HepG2 (cell line): Measurements from ENCODE around the gene NDRG3. TPM values are rescaled to one million over a fixed set of nuclear protein-coding genes. Genes with fewer than 3 reads are reported as not detected.
A peak's percentile ranks its signal among the peaks of the same experiment; 100 is the strongest.

Experiments
- ATF1 ChIP-seq: IDR thresholded peaks from 2 replicates; pipeline ENCODE4 v1.6.1; 2016; ENCODE audit warnings: mild to moderate bottlenecking, control low read depth
- ELF1 ChIP-seq: sonication (generic); formaldehyde crosslinking; IDR thresholded peaks from 2 replicates; pipeline ENCODE4 v1.4.0; 2020; ENCODE audit warnings: missing genetic modification reagents
- HES4 ChIP-seq: sonication (generic); formaldehyde crosslinking; IDR thresholded peaks from 2 replicates; pipeline ENCODE4 v1.9.0; 2021; ENCODE audit warnings: mild to moderate bottlenecking, missing genetic modification reagents, borderline replicate concordance
- MBNL3 ChIP-seq: fragments of 250-450 bp; sonication (Bioruptor Pico); conservative IDR thresholded peaks from 2 replicates; pipeline ENCODE4 v1.8.0; 2022; ENCODE audit warnings: mild to moderate bottlenecking, inconsistent platforms
- MED13 ChIP-seq: sonication (generic); formaldehyde crosslinking; IDR thresholded peaks from 2 replicates; pipeline ENCODE4 v1.5.0; 2020; ENCODE audit warnings: missing genetic modification reagents
- NAIF1 ChIP-seq: sonication (generic); formaldehyde crosslinking; IDR thresholded peaks from 2 replicates; pipeline ENCODE4 v1.5.0; 2020; ENCODE audit warnings: mild to moderate bottlenecking, missing genetic modification reagents, borderline replicate concordance
- RARG ChIP-seq: sonication (generic); formaldehyde crosslinking; IDR thresholded peaks from 2 replicates; pipeline ENCODE4 v1.4.0; 2020; ENCODE audit warnings: low read depth, mild to moderate bottlenecking, missing genetic modification reagents
- RBAK ChIP-seq: sonication (generic); formaldehyde crosslinking; IDR thresholded peaks from 2 replicates; pipeline ENCODE4 v1.5.1; 2020; ENCODE audit warnings: mild to moderate bottlenecking, missing genetic modification reagents
- RBFOX2 ChIP-seq: fragments of 200-400 bp; formaldehyde crosslinking; IDR thresholded peaks from 2 replicates; pipeline ENCODE4 v1.6.1; 2017; ENCODE audit warnings: low read depth, mild to moderate bottlenecking, low read length
- REXO4 ChIP-seq: sonication (generic); formaldehyde crosslinking; IDR thresholded peaks from 2 replicates; pipeline ENCODE4 v1.8.0; 2022; ENCODE audit warnings: missing genetic modification reagents, mild to moderate bottlenecking, borderline replicate concordance
- SRSF4 ChIP-seq: fragments of 200-400 bp; formaldehyde crosslinking; IDR thresholded peaks from one replicate; pipeline ENCODE4 v1.6.1; 2018; ENCODE audit warnings: mild to moderate bottlenecking, low read depth, low read length, moderate library complexity; ENCODE audit not compliant: poor library complexity, severe bottlenecking
- SRY ChIP-seq: sonication (generic); formaldehyde crosslinking; IDR thresholded peaks from 2 replicates; pipeline ENCODE4 v1.8.0; 2022; ENCODE audit warnings: mild to moderate bottlenecking, missing genetic modification reagents
- ZFP41 ChIP-seq: sonication (generic); formaldehyde crosslinking; IDR thresholded peaks from 2 replicates; pipeline ENCODE4 v1.4.0; 2020; ENCODE audit warnings: mild to moderate bottlenecking, missing genetic modification reagents, borderline replicate concordance
- ZNF101 ChIP-seq: sonication (generic); formaldehyde crosslinking; IDR thresholded peaks from 2 replicates; pipeline ENCODE4 v1.4.0; 2020; ENCODE audit warnings: mild to moderate bottlenecking, low read depth, missing genetic modification reagents, borderline replicate concordance
- ZNF510 ChIP-seq: sonication (generic); formaldehyde crosslinking; IDR thresholded peaks from 2 replicates; pipeline ENCODE4 v1.4.0; 2020; ENCODE audit warnings: low read depth, mild to moderate bottlenecking, missing genetic modification reagents
- ZNF703 ChIP-seq: sonication (generic); formaldehyde crosslinking; IDR thresholded peaks from 2 replicates; pipeline ENCODE4 v1.5.1; 2020; ENCODE audit warnings: missing genetic modification reagents, mild to moderate bottlenecking, moderate library complexity, borderline replicate concordance
- ZNF709 ChIP-seq: sonication (generic); formaldehyde crosslinking; IDR thresholded peaks from 2 replicates; pipeline ENCODE4 v1.5.0; 2020; ENCODE audit warnings: mild to moderate bottlenecking, missing genetic modification reagents
- polyA plus RNA-seq, 8 experiments: library from polyadenylated mRNA; depleted of rRNA in 3 of 8; stranded (reverse) in 7 of 8; unstranded in 1 of 8; fragments of >200 nt; fragmentation: Illumina TruSeq in 4 of 8; extraction: Trizol in 4 of 8; gene quantifications; 2 replicates each; pipeline versions ENCODE4 v1.2.1 to v1.2.3, GENCODE V29; 2011 to 2016; ENCODE audit warnings: low read depth in 4 of 8, missing spikeins in 1 of 8, mixed read lengths in 1 of 8; ENCODE audit not compliant: insufficient read depth in 1 of 8
- total RNA-seq, 5 experiments: library from RNA; depleted of rRNA; stranded (reverse); fragments of >200 nt; fragmentation: Illumina TruSeq; extraction: Trizol; gene quantifications; 2 replicates each; pipeline ENCODE4 v1.2.3, GENCODE V29; 2016; ENCODE audit warnings: low read depth in 1 of 5
- TF ChIP-seq, protein P1 (sequence below): sonication (generic); formaldehyde crosslinking; IDR thresholded peaks from 2 replicates; pipeline ENCODE4 v1.5.0; 2020; ENCODE audit warnings: missing genetic modification reagents
- TF ChIP-seq, protein P2 (sequence below): sonication (generic); formaldehyde crosslinking; IDR thresholded peaks from one replicate; pipeline ENCODE4 v1.5.1; 2020; ENCODE audit warnings: mild to moderate bottlenecking, missing genetic modification reagents; ENCODE audit errors: not compliant biosample characterization

The NDRG3 gene
- total and polyA plus RNA-seq, 2 of the 13 experiments (the other 11 are each of a cell fraction or from before 2014, with no cell fraction given), result 36.0 to 40.5 TPM

DNA sequence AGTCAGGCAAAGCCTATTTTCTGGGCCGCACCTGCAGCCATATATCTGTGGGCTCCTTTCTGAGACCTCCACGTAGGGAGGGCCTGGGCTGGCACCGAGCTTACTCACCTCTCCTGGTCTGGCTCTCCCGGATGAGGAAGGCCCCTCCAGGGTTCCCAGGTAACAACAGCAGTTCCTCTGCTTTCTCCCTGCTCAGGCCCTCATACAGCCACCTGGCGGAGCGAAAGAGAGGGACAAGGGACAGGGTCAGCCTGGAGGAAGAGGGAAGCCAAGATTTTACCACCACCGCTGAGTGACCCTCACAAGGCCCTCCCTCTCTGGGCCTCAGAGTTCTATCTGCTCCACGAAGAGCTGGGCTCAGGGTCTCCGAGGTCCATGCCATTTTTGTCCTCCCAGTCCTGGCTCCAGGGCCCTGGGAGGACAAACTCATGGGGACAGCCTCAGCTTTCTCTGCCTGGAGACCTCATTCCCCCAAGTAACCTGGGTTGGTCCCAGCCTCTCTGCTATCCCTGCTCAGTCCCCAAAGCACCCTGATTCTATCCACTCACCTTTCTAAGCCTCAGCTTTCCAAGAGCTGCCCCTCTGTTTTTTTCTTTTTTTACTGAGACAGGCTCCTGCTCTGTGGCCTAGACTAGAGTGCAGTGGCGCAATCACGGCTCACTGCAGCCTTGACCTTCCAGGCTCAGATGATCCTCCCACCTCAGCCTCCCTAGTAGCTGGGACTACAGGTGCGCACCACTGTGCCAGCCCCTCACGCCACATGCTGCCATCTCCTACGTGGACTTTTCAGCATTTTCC, 113.2 kb downstream of the NDRG3 start (continued):
- no peak for TF ChIP-seq RARG (CRISPR knock-in tag)
- no peak for TF ChIP-seq MBNL3 (CRISPR knock-in tag)
- 0 out of 2 replicates have a peak, but pooled peaks have one; percentile 33 for TF ChIP-seq HES4 (CRISPR knock-in tag)
- TF ChIP-seq, protein P1, sequence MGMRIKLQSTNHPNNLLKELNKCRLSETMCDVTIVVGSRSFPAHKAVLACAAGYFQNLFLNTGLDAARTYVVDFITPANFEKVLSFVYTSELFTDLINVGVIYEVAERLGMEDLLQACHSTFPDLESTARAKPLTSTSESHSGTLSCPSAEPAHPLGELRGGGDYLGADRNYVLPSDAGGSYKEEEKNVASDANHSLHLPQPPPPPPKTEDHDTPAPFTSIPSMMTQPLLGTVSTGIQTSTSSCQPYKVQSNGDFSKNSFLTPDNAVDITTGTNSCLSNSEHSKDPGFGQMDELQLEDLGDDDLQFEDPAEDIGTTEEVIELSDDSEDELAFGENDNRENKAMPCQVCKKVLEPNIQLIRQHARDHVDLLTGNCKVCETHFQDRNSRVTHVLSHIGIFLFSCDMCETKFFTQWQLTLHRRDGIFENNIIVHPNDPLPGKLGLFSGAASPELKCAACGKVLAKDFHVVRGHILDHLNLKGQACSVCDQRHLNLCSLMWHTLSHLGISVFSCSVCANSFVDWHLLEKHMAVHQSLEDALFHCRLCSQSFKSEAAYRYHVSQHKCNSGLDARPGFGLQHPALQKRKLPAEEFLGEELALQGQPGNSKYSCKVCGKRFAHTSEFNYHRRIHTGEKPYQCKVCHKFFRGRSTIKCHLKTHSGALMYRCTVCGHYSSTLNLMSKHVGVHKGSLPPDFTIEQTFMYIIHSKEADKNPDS (CRISPR knock-in tag), result no peak; the same call in 1 of the 2 replicates
- TF ChIP-seq ZNF709, result 0 out of 2 replicates have a peak, but pooled peaks have one; percentile 51
- TF ChIP-seq RBFOX2, result no peak
- no peak for TF ChIP-seq ATF1 (CRISPR knock-in tag)
- TF ChIP-seq, protein P2, sequence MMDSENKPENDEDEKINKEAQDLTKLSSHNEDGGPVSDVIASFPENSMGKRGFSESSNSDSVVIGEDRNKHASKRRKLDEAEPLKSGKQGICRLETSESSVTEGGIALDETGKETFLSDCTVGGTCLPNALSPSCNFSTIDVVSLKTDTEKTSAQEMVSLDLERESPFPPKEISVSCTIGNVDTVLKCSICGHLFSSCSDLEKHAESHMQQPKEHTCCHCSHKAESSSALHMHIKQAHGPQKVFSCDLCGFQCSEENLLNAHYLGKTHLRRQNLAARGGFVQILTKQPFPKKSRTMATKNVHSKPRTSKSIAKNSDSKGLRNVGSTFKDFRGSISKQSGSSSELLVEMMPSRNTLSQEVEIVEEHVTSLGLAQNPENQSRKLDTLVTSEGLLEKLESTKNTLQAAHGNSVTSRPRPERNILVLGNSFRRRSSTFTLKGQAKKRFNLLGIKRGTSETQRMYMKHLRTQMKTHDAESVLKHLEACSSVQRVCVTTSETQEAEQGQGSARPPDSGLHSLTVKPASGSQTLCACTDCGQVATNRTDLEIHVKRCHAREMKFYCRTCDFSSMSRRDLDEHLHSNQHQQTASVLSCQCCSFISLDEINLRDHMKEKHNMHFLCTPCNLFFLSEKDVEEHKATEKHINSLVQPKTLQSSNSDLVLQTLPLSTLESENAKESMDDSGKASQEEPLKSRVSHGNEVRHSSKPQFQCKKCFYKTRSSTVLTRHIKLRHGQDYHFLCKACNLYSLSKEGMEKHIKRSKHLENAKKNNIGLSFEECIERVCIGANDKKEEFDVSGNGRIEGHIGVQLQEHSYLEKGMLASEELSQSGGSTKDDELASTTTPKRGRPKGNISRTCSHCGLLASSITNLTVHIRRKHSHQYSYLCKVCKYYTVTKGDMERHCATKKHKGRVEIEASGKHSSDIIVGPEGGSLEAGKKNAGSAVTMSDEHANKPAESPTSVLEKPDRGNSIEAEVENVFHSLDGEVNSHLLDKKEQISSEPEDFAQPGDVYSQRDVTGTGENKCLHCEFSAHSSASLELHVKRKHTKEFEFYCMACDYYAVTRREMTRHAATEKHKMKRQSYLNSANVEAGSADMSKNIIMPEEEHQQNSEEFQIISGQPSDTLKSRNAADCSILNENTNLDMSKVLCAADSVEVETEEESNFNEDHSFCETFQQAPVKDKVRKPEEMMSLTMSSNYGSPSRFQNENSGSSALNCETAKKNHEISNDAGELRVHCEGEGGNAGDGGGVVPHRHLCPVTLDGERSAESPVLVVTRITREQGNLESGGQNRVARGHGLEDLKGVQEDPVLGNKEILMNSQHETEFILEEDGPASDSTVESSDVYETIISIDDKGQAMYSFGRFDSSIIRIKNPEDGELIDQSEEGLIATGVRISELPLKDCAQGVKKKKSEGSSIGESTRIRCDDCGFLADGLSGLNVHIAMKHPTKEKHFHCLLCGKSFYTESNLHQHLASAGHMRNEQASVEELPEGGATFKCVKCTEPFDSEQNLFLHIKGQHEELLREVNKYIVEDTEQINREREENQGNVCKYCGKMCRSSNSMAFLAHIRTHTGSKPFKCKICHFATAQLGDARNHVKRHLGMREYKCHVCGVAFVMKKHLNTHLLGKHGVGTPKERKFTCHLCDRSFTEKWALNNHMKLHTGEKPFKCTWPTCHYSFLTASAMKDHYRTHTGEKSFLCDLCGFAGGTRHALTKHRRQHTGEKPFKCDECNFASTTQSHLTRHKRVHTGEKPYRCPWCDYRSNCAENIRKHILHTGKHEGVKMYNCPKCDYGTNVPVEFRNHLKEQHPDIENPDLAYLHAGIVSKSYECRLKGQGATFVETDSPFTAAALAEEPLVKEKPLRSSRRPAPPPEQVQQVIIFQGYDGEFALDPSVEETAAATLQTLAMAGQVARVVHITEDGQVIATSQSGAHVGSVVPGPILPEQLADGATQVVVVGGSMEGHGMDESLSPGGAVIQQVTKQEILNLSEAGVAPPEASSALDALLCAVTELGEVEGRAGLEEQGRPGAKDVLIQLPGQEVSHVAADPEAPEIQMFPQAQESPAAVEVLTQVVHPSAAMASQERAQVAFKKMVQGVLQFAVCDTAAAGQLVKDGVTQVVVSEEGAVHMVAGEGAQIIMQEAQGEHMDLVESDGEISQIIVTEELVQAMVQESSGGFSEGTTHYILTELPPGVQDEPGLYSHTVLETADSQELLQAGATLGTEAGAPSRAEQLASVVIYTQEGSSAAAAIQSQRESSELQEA (CRISPR knock-in tag), result peak; percentile 86
- no peak for TF ChIP-seq SRSF4
- no peak for TF ChIP-seq MED13 (CRISPR knock-in tag)
- TF ChIP-seq ZFP41 (CRISPR knock-in tag), result peak; percentile 7
- TF ChIP-seq ZNF101 (CRISPR knock-in tag), result no peak
- peak; percentile 21; the same call in 1 of the 2 replicates for TF ChIP-seq RBAK
- TF ChIP-seq ZNF703 (CRISPR knock-in tag), result no peak; the same call in 1 of the 2 replicates
- peak; percentile 51; the same call in 1 of the 2 replicates for TF ChIP-seq SRY (CRISPR knock-in tag)
- peak; percentile 72 for TF ChIP-seq ELF1 (CRISPR knock-in tag)
- no peak for TF ChIP-seq REXO4
- 0 out of 2 replicates have a peak, but pooled peaks have one; percentile 62 for TF ChIP-seq ZNF510 (CRISPR knock-in tag)
- no peak for TF ChIP-seq NAIF1 (CRISPR knock-in tag)
